ENCODE measurements around the gene INSYN2B.

- TF ChIP-seq EZH2 (IDR thresholded peaks at IDR 0.05; ENCODE audit: borderline replicate concordance, low read depth, low read length, severe bottlenecking) = no peak
- TF ChIP-seq CTCF (IDR thresholded peaks at IDR 0.05; ENCODE audit: borderline replicate concordance, extremely low read depth, low read length, poor library complexity, severe bottlenecking) = no peak
Observed at GRCh38 chr5:169871826-169872490, 108.3 kb downstream of the INSYN2B start.

Data from DND-41 (cell line).